K562 (cell line): ENCODE data around the gene BHMT2. TPM values are rescaled to one million over a fixed set of nuclear protein-coding genes. Genes with fewer than 3 reads are reported as not detected.

ENCODE experiments used
- EP300 ChIP-seq: IDR thresholded peaks from 2 replicates; pipeline ENCODE4 v1.6.1; 2012; ENCODE audit warnings: low read length, improper control_type of control experiment
- EP400 ChIP-seq: fragments of 450-650 bp; IDR thresholded peaks from 2 replicates; pipeline ENCODE4 v1.6.1; 2017; ENCODE audit warnings: antibody characterized with exemption, mild to moderate bottlenecking, moderate library complexity
- GATA2 ChIP-seq: sonication (generic); formaldehyde crosslinking; IDR thresholded peaks from 2 replicates; pipeline ENCODE4 v1.4.0; 2020; ENCODE audit warnings: mild to moderate bottlenecking, missing genetic modification reagents
- SMC3 ChIP-seq: conservative IDR thresholded peaks from 2 replicates; pipeline ENCODE4 v1.6.1; 2011; ENCODE audit warnings: low read depth, low read length, improper control_type of control experiment; ENCODE audit not compliant: insufficient read depth
- polyA plus RNA-seq, 8 experiments: library from polyadenylated mRNA; depleted of rRNA in 4 of 8; stranded (reverse) in 5 of 8; unstranded in 3 of 8; fragments of >200 nt; fragmentation: Nextera tagmentation in 2 of 8; fragmentation: Illumina TruSeq in 1 of 8; extraction: Ambion mirVana in 2 of 8; extraction: Trizol in 1 of 8; gene quantifications; 2 replicates each; pipeline versions ENCODE4 v1.2.1 to v1.2.3, GENCODE V29; 2011 to 2014; ENCODE audit warnings: inconsistent platforms in 1 of 8, missing spikeins in 1 of 8
- total RNA-seq, 7 experiments: library from RNA; depleted of rRNA in 6 of 7; stranded (reverse); fragments of >200 nt in 6 of 7; fragmentation: Illumina TruSeq in 2 of 7; extraction: Trizol in 2 of 7; gene quantifications; 2 replicates each; pipeline versions ENCODE4 v1.2.1 to v1.2.3, GENCODE V29; 2011 to 2021; ENCODE audit warnings: low replicate concordance in 1 of 7
- TF ChIP-seq, protein P1 (sequence below), 2 experiments: fragments of 450-650 bp; formaldehyde crosslinking in 1 of 2; IDR thresholded peaks; 2 replicates each; pipeline versions ENCODE4 v1.4.0 to v1.6.1; 2014 to 2020; ENCODE audit warnings: mild to moderate bottlenecking in 2 of 2, borderline replicate concordance in 1 of 2, low read depth in 1 of 2

BHMT2 gene
- total and polyA plus RNA-seq, 9 of the 15 experiments (the other 6 are each of a cell fraction or from before 2014, with no cell fraction given) = not detected

DNA sequence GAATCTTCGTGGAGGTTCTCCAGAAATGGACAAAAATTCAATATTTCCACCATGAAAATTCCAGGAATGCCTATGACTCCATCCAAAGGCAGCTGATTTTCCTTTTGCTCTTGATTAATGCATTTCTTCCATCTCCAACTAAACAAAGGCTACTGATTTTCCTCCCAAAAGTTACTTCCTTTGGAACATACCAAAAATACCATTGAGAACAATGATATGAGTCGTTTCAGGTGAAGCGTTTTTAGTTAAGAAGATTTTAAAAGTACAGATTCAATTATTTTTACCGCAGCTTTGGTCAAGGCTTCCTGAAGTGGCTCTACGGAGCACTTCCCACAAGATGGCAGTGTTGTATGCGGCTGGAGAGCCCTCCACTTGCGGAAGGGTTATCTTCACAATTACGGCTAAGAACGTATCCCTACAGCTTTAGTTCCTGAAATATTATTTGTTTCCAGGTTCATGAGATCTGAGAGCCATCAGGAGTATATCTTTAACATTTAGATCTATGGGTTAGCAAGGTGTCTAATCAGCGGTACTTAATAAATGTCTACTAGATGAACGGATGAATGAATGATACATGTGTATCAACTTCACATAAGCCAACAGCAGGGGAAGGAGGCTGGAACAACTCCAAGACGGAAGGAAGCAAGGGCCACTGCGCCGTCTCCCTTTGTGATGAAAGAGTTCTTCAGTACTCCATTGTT is 48.6 kb upstream of the BHMT2 start (continued):
- TF ChIP-seq, protein P1, sequence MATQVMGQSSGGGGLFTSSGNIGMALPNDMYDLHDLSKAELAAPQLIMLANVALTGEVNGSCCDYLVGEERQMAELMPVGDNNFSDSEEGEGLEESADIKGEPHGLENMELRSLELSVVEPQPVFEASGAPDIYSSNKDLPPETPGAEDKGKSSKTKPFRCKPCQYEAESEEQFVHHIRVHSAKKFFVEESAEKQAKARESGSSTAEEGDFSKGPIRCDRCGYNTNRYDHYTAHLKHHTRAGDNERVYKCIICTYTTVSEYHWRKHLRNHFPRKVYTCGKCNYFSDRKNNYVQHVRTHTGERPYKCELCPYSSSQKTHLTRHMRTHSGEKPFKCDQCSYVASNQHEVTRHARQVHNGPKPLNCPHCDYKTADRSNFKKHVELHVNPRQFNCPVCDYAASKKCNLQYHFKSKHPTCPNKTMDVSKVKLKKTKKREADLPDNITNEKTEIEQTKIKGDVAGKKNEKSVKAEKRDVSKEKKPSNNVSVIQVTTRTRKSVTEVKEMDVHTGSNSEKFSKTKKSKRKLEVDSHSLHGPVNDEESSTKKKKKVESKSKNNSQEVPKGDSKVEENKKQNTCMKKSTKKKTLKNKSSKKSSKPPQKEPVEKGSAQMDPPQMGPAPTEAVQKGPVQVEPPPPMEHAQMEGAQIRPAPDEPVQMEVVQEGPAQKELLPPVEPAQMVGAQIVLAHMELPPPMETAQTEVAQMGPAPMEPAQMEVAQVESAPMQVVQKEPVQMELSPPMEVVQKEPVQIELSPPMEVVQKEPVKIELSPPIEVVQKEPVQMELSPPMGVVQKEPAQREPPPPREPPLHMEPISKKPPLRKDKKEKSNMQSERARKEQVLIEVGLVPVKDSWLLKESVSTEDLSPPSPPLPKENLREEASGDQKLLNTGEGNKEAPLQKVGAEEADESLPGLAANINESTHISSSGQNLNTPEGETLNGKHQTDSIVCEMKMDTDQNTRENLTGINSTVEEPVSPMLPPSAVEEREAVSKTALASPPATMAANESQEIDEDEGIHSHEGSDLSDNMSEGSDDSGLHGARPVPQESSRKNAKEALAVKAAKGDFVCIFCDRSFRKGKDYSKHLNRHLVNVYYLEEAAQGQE (IDR thresholded peaks at IDR 0.05; ENCODE audit: borderline replicate concordance) = peak; percentile 67; the same call in 1 of the 2 replicates
- TF ChIP-seq, protein P1 (CRISPR knock-in tag; IDR thresholded peaks at IDR 0.05; ENCODE audit: low read depth) = no peak
- TF ChIP-seq EP400 = no peak
- TF ChIP-seq EP300 = no peak
- TF ChIP-seq SMC3 = peak; percentile 70
- no peak for TF ChIP-seq GATA2 (CRISPR knock-in tag)
